SK-N-MC (cell line): Measurements from ENCODE around the gene LGALS3BP.
"Not testable (repeated sequence)": the region's sequence is repeated elsewhere in the genome, so short reads cannot be mapped to it uniquely, and the experiment has no call there.

Experiments used
- DNase-seq: peaks from one replicate; pipeline ENCODE4 v3.0.0-alpha.2; 2011; ENCODE audit warnings: low read depth, low spot score
- H3K27ac ChIP-seq: fragments of 200-600 bp; sonication (generic); 2 replicates; pipeline ENCODE4 v1.5.1; 2016; ENCODE audit warnings: mixed run types
- H3K36me3 ChIP-seq: fragments of 200-600 bp; sonication (generic); 2 replicates; pipeline ENCODE4 v1.6.1; 2017; ENCODE audit warnings: antibody characterized with exemption, low read length, mixed read lengths; ENCODE audit not compliant: insufficient read depth
- H3K4me3 ChIP-seq: fragments of 200-600 bp; sonication (generic); 2 replicates; pipeline ENCODE4 v1.5.1; 2016
- H3K9ac ChIP-seq: fragments of 200-600 bp; sonication (generic); 2 replicates; pipeline ENCODE4 v1.8.0; 2017; ENCODE audit warnings: mixed run types, mixed read lengths; ENCODE audit not compliant: insufficient read length
- H3K9me3 ChIP-seq: fragments of 200-600 bp; sonication (generic); 2 replicates; pipeline ENCODE4 v1.6.1; 2017; ENCODE audit warnings: low read depth, mild to moderate bottlenecking, antibody characterized with exemption, low read length, moderate library complexity, mixed read lengths
- EZH2 ChIP-seq: fragments of 200-600 bp; sonication (generic); IDR thresholded peaks from one replicate; pipeline ENCODE4 v1.6.1; 2017; ENCODE audit warnings: antibody characterized with exemption
- FOXP2 ChIP-seq: optimal IDR thresholded peaks from 2 replicates; pipeline ENCODE3; 2011; ENCODE audit warnings: mild to moderate bottlenecking, moderate library complexity; ENCODE audit not compliant: insufficient read depth; ENCODE audit errors: extremely low read length, control extremely low read depth
- POLR2AphosphoS5 ChIP-seq: IDR thresholded peaks from 2 replicates; pipeline ENCODE4 v1.6.1; 2012; ENCODE audit warnings: mild to moderate bottlenecking, low read depth, low read length, borderline replicate concordance

LGALS3BP gene

GRCh38 chr17:79023886-79024771 lies 44.4 kb upstream of the LGALS3BP start, which contains the start of gene C1QTNF1:
TSS of gene C1QTNF1 (plus strand) at chr17:79024169. CDS start at chr17:79043969, 19,800 bp downstream.
- TF ChIP-seq POLR2AphosphoS5 = no peak
- TF ChIP-seq EZH2 = no peak
- TF ChIP-seq FOXP2 = peak; percentile 11
- Histone ChIP-seq H3K9me3 (no peaks in the 10 kb centered on the region), H3K4me3 (peak within 1 kb of the TSS; percentile 81), H3K27ac (no peak within 1 kb of the TSS), H3K9ac (peak within 1 kb of the TSS; percentile 16), H3K36me3 (no peaks in the 10 kb centered on the region)
- no peak for DNase-seq

- TF ChIP-seq POLR2AphosphoS5 (no peak), EZH2 (no peak), FOXP2 (no peak)
- Histone ChIP-seq H3K9me3 (no peaks in the 10 kb centered on the region), H3K9ac (no peak overlapping the region), H3K4me3 (no peak overlapping the region), H3K36me3 (no peaks in the 10 kb centered on the region), H3K27ac (no peak overlapping the region)
- no peak for DNase-seq
Measured at GRCh38 chr17:79023180-79023705, 43.5 kb upstream of the LGALS3BP start.

- Histone ChIP-seq H3K36me3 (no peaks in the 10 kb centered on the region), H3K9ac (no peak overlapping the region)
- DNase-seq = no peak
Measured at GRCh38 chr17:79022507-79022991, 42.8 kb upstream of the LGALS3BP start.

GRCh38 chr17:79021929-79022328 lies 42.2 kb upstream of the LGALS3BP start:
- not testable (repeated sequence) for H3K9me3 ChIP-seq, H3K9ac ChIP-seq, H3K27ac ChIP-seq, H3K4me3 ChIP-seq, DNase-seq, H3K36me3 ChIP-seq

More at GRCh38 chr17:79022507-79022991, 42.8 kb upstream of the LGALS3BP start:
- H3K4me3 ChIP-seq = no peak overlapping the region
- no peaks in the 10 kb centered on the region for H3K9me3 ChIP-seq
- TF ChIP-seq EZH2 = no peak
- TF ChIP-seq POLR2AphosphoS5 = no peak
- no peak for TF ChIP-seq FOXP2
- no peak overlapping the region for H3K27ac ChIP-seq

- TF ChIP-seq POLR2AphosphoS5 = no peak
- TF ChIP-seq FOXP2 = no peak
- TF ChIP-seq EZH2 = no peak
- DNase-seq = no peak
Measured at GRCh38 chr17:79020631-79021301, 41.0 kb upstream of the LGALS3BP start.

GRCh38 chr17:79019632-79020584 lies 40.2 kb upstream of the LGALS3BP start:
- H3K9ac ChIP-seq = no peak overlapping the region
- no peak overlapping the region for H3K27ac ChIP-seq
- no peaks in the 10 kb centered on the region for H3K36me3 ChIP-seq
- DNase-seq = no peak
- no peak for TF ChIP-seq POLR2AphosphoS5
- TF ChIP-seq FOXP2 = no peak
- no peak for TF ChIP-seq EZH2
- no peak overlapping the region for H3K4me3 ChIP-seq
- peaks cover 8% of the 10 kb centered on the region; the same call in 1 of the 2 replicates for H3K9me3 ChIP-seq

More at GRCh38 chr17:79020631-79021301, 41.0 kb upstream of the LGALS3BP start:
- Histone ChIP-seq H3K27ac (no peak overlapping the region), H3K9me3 (no peaks in the 10 kb centered on the region; the same call in 1 of the 2 replicates), H3K9ac (no peak overlapping the region), H3K4me3 (no peak overlapping the region), H3K36me3 (no peaks in the 10 kb centered on the region)

- Histone ChIP-seq H3K9me3 (peaks cover 8% of the 10 kb centered on the region; the same call in 1 of the 2 replicates), H3K9ac (no peak overlapping the region), H3K36me3 (no peaks in the 10 kb centered on the region), H3K4me3 (no peak overlapping the region), H3K27ac (no peak overlapping the region)
- no peak for TF ChIP-seq EZH2
- no peak for TF ChIP-seq POLR2AphosphoS5
- no peak for TF ChIP-seq FOXP2
- no peak for DNase-seq
Measured at GRCh38 chr17:79019261-79019631, 39.5 kb upstream of the LGALS3BP start.
